GM08714 (cell line): ENCODE measurements around the gene MED17.
"Not testable (repeated sequence)": the region's sequence is repeated elsewhere in the genome, so short reads cannot be mapped to it uniquely, and the experiment has no call there.

ENCODE experiments used
- H3K4me3 ChIP-seq: fragments of 200-500 bp; sonication (Bioruptor generic); 2 replicates; pipeline ENCODE4 v1.5.1; 2014; ENCODE audit warnings: mild to moderate bottlenecking, low read length, inconsistent platforms
- ZNF274 ChIP-seq: IDR thresholded peaks from 2 replicates; pipeline ENCODE4 v1.6.1; 2012; ENCODE audit warnings: mild to moderate bottlenecking, low read depth, low read length

Gene MED17, protein sequence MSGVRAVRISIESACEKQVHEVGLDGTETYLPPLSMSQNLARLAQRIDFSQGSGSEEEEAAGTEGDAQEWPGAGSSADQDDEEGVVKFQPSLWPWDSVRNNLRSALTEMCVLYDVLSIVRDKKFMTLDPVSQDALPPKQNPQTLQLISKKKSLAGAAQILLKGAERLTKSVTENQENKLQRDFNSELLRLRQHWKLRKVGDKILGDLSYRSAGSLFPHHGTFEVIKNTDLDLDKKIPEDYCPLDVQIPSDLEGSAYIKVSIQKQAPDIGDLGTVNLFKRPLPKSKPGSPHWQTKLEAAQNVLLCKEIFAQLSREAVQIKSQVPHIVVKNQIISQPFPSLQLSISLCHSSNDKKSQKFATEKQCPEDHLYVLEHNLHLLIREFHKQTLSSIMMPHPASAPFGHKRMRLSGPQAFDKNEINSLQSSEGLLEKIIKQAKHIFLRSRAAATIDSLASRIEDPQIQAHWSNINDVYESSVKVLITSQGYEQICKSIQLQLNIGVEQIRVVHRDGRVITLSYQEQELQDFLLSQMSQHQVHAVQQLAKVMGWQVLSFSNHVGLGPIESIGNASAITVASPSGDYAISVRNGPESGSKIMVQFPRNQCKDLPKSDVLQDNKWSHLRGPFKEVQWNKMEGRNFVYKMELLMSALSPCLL

DNA sequence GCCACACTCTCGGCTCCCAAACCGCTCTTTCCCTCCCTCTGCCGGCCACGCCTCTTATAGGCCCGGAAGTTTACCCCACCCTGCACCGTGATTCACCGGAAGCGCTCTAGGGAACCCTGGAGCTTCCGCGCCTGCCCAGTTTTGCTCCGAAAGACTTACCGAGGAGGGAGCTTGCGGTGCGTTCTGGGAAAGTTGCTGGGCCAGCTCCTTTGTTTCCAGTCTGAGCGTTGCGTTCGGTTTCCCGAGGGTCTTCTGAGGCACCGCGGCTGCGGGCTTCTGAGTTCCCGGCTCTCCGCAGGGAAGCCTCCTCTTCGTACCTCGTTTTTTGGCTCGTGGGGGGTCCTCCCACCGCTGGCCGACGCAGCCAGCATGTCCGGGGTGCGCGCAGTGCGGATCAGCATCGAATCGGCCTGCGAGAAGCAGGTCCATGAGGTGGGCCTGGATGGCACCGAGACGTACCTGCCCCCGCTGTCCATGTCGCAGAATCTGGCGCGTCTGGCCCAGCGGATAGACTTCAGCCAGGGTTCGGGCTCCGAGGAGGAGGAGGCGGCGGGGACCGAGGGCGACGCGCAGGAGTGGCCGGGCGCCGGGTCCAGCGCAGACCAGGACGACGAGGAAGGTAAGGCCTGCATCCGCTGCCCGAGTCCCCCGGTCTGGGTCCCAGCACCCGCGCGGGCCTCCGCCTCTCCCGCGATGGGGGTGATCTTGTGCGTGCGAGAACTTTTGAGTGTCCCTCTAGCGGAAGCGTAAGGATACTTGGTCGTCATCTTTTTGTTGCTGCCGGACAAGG is at the start of gene MED17:
Gene MED17 (plus strand): TSS at position 138 of the 790 bp plus-strand sequence. CDS start 232 bp downstream, at position 370.
- H3K4me3 ChIP-seq = peak within 1 kb of the TSS; percentile 96
- TF ChIP-seq ZNF274 = no peak

DNA sequence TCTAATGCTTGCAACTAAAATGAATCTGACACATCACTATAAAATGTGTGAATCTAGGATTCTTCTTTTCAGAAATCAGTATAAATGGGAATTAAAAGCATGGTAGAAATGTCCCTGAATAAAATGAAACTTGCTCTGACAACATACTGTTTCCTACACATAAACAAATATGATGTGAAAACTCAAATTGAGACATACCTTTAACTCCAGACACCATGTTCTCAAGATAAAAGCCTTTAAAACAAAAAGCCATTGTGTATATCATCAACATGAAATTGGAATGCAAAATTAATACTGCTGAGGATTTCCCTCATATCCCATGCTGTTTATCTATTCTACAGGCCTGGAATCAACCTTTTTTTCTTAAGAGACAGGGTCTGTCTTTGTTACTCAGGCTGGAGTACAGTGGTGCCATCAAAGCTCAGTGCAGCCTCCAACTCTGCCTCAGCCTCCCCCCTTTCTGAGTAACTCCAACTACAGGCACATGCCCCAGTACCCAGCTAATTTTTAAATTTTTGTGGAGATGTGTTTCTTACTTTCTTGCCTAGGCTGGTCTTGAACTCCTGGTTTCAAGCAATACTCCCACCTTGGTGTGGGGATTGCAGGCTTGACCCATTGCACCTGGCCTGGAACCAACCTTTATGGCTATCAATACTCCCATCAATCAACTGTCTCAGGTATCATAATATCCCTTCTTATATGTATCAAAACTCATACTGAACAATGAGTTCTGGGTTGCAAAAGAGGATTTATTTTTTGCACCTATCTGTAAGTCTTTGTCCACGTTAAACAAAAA is 49.5 kb upstream of the MED17 start:
- TF ChIP-seq ZNF274 = no peak
- H3K4me3 ChIP-seq = no peak overlapping the region; the same call in 1 of the 2 replicates

DNA sequence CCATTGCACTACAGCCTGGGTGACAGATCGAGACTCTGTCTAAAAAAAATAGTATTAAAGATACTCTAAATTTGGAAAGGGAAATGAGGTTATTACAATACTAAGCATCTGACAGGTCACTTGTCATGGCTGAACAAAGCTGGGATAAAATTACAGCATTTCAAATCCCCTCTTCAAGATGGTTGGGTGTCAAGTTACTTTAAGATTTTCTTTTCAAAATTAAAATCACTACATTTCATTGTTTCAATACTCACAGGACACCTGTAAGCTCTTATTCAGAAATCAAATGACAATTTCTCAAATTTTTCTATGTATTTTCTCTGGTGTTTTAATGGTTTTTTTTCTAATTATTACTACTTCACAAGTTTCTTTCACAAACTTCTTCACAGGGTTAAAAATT is 48.5 kb upstream of the MED17 start:
- H3K4me3 ChIP-seq = no peak overlapping the region; the same call in 1 of the 2 replicates
- TF ChIP-seq ZNF274 = no peak

DNA sequence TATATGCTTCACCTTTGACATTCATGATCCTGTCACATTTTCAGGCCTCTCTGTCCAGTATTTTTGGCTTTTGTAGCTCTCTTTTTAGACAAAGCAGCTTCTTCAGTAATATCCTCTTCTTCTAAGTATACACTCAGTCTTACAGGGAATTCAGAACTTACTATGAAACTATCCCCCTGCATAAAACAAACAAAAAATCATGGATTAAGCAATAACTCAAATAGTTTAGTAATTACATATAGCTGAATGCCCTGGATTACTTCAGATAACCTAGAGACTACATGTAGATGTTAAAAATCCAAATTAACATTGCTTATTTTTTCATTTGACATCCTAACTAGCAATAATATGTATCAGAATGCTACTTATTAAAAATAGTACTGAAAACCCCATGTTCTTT is 48.0 kb upstream of the MED17 start:
- no peak overlapping the region; the same call in 1 of the 2 replicates for H3K4me3 ChIP-seq

DNA sequence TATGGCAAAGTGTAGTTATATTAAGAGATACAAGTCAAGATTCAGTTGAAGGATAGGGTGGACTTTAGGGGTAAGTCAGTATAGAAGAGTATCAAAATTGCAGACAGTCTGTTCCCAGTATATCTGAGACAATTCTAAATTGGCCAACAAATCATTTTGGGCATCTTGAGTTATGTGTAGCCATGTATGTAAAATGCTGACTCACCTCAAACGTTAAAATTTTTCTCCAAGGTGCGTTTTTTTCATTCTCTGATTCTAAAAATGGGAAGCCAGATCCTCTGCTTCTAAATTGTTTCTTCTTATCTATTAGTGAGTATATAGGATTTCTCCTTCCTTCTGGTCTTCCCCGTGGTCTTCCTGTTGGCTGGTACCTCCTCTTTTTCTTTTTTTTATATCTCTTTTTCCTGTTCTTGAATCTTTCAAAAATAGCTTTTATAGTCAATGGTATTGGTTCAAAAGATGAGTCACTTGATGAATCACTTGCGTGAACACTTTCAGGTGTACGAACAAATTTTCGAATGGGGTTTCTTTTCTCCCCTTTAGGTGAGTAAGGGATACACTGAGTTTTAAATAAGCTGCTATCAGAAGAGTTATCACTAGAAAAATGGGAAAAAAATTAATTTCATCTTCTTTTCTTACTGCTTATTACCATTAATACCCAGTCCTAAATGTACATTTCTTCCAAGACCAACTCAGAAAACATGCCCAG is 46.0 kb upstream of the MED17 start:
- TF ChIP-seq ZNF274 = no peak
- H3K4me3 ChIP-seq = peak overlapping the region; percentile 89

More for the DNA sequence above, 48.0 kb upstream of the MED17 start:
- TF ChIP-seq ZNF274 = no peak

DNA sequence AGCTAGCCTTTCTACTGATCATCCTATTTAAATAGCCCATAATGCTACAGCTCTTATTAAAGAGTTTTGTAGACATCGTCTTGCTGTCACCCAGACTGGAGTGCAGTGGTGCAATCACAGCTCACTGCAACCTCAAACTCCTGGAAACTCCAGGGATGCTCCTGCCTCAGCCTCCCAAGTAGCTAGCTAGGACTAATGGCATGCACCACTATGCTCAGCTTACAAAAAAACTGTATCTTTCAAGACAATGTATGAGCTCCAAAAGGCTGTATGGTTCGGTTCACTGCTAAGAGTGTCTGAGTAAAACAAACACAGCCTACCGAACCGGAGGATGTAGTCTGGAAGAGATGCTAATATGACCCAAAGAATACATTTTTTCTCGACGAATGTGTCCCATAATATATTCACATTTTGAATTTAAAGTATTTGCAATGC is 45.4 kb upstream of the MED17 start:
- peak overlapping the region; percentile 89 for H3K4me3 ChIP-seq
- no peak for TF ChIP-seq ZNF274

DNA sequence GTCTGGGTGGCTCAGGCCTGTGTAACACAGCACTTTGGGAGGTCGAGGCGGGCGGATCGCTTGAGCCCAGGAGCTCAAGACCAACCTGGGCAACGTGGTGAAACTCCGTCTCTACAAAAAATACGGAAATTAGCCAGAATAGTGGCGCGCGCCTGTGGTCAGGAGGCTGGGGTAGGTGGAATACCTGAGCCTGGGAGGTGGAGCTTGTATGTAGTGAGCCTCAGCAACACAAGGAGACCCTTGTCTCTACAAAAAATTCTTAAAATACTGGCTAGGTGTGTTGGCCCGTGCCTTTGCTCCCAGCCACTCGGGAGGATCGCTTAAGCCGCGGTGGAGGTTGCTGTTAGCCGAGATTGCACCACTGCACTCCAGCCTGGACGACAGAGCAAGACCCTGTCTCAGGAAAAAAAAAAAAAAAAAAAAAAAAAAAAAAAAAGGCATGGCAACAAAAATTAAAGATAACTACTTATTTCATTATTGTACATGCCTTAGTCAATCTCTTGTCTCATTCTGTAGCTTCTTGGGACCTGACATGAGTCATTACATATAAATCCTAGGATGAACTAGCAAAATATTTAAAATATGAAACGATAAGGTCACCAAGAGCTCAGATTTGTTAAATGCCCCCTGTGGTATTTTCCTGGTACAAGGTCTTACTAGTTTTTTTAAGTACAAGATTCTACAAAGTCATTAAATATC is 43.9 kb upstream of the MED17 start:
- H3K4me3 ChIP-seq = peak overlapping the region; percentile 89
- no peak for TF ChIP-seq ZNF274

DNA sequence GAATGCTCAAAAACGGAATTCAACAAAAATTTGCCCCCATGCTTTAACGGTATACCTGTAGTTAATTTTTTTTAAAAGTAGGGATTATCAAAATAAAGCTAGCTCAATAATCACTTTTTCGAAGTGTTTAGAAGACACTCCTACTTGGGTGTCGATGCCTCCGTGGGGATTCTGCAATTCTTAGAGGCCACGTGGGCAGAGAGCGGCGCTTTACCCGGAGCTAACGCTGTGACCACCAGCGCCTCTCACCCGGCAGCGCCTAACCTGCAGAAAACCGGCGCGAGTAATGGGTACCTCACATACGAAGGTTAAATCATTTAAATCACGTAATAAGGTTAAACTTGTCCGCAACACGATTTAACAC is 43.4 kb upstream of the MED17 start:
- no peak for TF ChIP-seq ZNF274
- peak overlapping the region; percentile 89 for H3K4me3 ChIP-seq

DNA sequence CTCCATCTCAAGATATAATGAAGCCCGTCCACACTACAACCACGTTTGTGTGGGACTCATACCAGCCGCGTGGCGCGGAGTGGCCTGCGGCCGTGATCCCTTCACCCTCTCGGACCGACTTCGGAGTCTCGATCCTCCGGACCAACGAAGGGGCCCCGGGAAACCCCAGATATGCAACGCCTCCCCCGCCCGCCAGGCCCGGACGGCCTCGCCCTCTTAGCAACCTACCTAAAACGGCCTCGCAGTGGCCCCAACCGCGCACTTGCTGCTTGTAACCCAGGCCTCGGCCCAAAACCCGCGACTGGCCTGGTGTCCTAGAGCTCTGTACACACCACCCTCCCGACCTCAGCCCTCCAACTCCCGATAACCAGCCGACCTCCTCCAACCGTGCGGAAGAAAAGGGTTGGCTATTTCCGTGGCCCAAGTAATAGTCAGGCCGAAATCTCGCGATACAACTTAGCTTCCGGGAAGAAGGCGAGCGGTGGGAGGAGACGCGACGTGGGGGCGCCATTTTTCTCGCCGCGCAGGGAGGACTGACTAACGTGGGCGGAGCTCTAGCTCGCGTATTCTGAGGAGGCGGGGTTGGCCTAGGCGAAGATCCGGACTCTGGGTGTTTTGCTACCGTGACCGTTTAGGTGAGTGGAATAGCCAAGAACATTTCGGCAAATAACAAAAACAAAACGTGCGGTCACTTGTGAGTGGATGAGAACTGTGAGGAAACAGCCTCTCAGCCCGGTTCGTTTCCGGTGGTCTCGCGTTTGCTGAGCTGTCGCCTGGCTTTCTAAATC is 42.8 kb upstream of the MED17 start, which contains the start of the genes C11orf54 and TAF1D:
Gene C11orf54 (plus strand): TSS at position 579 of the 788 bp plus-strand sequence. CDS start 5,722 bp downstream, outside the sequence.
Gene TAF1D (minus strand): TSS at position 402 of the 788 bp plus-strand sequence. CDS start 2,191 bp downstream, outside the sequence.
- no peak for TF ChIP-seq ZNF274
- H3K4me3 ChIP-seq = peak within 1 kb of the TSS; percentile 89

DNA sequence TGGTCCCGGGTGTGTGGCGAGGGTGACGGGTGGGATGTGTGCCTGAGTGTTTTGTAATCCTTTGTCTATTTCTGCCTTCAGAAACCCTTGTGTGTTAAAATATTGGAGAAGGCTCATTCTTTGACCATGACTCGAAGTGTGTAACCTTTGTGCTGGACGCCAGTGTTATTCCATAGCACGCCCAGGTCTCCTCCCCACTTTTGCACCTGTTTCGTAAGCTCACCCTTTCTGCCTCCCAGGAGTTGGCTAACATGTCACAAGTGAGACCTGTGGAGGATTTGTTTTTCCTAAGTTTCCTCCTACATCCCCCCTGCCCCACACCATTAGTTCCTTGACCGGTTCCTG is 42.2 kb upstream of the MED17 start:
- H3K4me3 ChIP-seq = peak overlapping the region; percentile 78

DNA sequence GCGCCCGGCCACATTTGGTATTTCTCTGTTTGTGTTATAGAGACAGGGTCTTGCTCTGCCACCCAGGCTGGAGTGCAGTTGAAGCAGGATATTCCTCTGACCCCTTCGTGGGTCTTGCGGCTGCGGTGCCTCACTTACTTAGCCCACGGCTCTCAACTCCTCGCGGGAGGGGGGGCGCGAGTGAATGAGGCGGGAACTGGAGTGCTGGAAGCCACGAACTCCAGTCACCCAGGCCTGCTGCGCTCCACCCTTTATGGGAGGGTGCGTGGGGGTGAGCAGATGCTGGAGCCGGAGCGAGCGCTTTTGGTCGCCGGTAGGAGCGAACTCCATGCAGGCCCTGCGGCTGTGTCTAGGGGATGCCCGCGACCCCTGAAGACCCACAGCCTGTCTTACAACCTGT is 40.8 kb upstream of the MED17 start:
- no peak for TF ChIP-seq ZNF274
- H3K4me3 ChIP-seq = no peak overlapping the region

More for the DNA sequence above, 42.2 kb upstream of the MED17 start:
- TF ChIP-seq ZNF274 = no peak

DNA sequence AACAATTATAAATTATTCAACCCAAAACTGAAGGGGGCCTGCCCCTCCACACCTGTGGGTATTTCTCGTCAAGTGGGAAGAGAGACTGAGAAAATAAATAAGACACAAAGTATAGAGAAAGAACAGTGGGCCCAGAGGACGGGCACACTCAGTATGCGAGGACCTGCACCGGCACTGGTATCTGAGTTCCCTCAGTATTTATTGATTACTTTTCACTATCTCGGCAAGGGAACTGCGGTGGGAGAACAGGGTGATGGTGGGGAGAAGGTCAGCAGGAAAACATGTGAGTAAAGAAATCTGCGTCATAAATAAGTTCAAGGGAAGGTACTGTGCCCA is 39.4 kb upstream of the MED17 start:
- TF ChIP-seq ZNF274 = no peak
- no peak overlapping the region for H3K4me3 ChIP-seq

DNA sequence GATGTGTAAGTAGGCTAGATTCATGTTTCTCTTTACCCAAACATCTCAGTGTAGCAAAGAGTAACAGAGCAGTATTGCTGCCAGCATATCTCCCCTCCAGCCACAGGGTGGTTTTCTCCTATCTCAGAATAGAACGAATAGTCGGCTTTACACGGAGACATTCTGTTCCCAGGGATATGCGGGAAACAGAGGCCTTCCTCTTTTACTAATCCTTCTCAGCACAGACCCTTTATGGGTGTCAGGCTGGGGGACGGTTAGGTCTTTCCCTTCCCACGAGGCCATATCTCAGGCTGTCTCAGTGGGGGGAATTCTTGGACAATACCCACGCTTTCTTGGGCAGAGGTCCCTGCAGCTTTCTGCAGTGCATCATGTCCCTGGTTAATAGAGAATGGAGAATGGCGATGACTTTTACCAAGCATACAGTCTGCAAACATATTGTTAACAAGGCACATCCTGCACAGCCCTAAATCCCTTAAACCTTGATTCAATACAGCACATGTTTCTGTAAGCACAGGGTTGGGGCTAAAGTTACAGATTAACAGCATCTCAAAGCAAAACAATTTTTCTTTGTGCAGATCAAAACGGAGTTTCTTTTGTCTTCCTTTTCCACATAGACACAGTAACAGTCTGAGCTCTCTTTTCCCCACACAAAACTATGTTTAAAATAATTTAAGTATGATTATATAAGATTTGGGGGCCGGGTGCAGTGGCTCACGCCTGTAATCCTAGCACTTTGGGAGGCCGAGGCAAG is 38.9 kb upstream of the MED17 start:
- H3K4me3 ChIP-seq = not testable (repeated sequence)
